Activated naive CD8-positive, alpha-beta T cell (primary cell): ENCODE measurements around the gene C3orf62.

Experiments used
- H3K27ac Mint-ChIP-seq: one replicate; pipeline ENCODE4 v1.8.0; 2021; ENCODE audit warnings: mixed read lengths
- H3K27me3 Mint-ChIP-seq: one replicate; pipeline ENCODE4 v1.8.0; 2021; ENCODE audit warnings: mixed read lengths
- H3K36me3 Mint-ChIP-seq: one replicate; pipeline ENCODE4 v1.8.0; 2021; ENCODE audit warnings: mixed read lengths
- H3K4me1 Mint-ChIP-seq: one replicate; pipeline ENCODE4 v1.8.0; 2021; ENCODE audit warnings: low read depth, mixed read lengths
- H3K4me3 Mint-ChIP-seq: one replicate; pipeline ENCODE4 v1.8.0; 2021; ENCODE audit warnings: mild to moderate bottlenecking, mixed read lengths
- H3K9me3 Mint-ChIP-seq: one replicate; pipeline ENCODE4 v1.8.0; 2021; ENCODE audit warnings: low read depth, mixed read lengths

Gene C3orf62

DNA sequence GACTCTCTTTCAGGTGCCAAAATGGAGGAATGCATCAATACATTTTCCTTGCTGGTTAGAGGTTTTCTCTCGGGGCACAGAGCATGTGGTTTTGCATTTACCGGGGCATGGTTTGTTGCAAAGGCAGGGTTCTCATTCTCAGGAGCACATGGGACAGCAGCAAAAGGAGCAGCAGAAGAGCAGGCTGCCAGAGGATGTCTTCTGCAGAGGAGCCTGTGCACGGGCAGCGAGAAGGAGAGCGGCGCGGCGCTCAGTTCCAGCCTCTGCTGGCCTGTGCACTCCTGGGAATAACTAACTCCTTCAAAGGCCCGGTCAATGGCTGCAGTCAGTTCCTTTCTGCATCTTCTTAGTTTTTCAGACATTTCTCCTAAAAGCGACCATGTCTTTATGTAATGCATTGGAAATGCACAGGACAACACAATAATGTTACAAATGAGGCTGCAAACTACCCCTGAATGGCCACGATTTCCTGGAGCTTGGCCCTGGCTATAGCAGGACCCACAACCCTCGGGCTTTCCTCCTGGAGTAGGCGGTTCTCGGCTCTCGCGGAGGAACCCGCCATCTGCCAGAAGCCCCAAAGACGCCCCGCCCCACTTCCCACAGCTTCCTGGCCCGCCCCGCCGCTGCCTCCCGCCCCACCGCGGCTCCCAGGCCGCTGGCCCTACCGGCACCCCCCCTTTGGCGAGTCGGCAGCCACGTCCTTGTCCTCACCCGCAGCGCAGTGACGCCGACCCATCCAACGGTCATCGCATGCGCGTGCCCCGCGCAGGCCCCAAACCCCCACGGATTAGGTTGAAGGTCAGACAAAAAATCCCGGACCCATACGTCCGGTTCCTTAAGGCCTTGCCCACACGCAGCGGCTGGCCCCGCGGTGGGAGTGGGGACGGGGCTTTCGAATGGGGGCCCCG lies at the start of gene C3orf62:
C3orf62 (minus strand) TSS at position 758 of the 908 bp plus-strand sequence; CDS start at position 398, 360 bp downstream.
- Mint-ChIP-seq H3K27me3 (no peaks in the 10 kb centered on the region), H3K36me3 (peaks cover 3% of the 10 kb centered on the region), H3K27ac (peak within 1 kb of the TSS; percentile 86), H3K9me3 (no peaks in the 10 kb centered on the region), H3K4me3 (peak within 1 kb of the TSS; percentile 80), H3K4me1 (peaks cover 31% of the 10 kb centered on the region)

GRCh38 chr3:49324768-49325167 lies 47.7 kb upstream of the C3orf62 start:
- no peaks in the 10 kb centered on the region for H3K9me3 Mint-ChIP-seq
- no peaks in the 10 kb centered on the region for H3K27me3 Mint-ChIP-seq
- H3K36me3 Mint-ChIP-seq, result peaks cover 8% of the 10 kb centered on the region
- H3K4me1 Mint-ChIP-seq, result peaks cover 14% of the 10 kb centered on the region
- H3K27ac Mint-ChIP-seq, result no peak overlapping the region
- no peak overlapping the region for H3K4me3 Mint-ChIP-seq

DNA sequence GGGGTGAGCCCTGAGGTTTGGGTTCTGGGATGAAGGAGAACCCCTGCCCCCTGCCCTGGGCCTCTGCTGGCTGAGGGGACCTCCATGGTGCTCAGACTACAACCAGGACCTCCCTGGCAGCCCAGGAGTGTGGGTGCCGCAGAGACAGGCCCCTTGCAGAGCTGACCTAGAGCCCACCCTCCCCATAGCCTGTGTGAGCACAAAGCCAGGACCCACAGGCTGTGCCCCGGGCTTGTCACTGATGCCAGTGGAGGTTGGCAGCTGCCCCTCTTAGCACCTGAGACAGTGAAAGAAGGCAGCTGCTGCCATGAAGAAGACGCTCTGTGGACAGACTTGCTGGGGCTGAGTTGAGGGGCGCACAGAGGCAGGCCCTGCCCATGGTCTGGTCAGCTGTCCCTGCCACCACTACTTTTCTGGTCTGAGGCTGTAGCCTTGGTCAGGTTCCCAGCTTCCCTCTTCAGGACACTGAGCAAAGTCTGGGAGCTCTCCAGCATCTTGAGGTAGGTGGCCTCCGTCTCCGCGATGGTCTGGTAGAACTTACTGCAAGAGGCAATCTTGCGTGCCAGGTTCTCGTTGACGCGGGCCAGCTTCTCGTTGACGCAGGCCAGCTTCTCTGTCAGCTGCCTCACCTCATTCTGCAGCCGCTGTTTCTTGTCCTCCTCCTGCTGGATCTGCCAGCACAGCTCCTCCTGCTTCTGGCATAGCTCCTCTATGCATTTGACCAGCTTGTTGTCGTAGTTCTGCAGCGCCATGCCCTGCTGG lies 39.8 kb upstream of the C3orf62 start:
- H3K4me1 Mint-ChIP-seq, result peaks cover 7% of the 10 kb centered on the region
- no peak overlapping the region for H3K4me3 Mint-ChIP-seq
- no peaks in the 10 kb centered on the region for H3K27me3 Mint-ChIP-seq
- H3K36me3 Mint-ChIP-seq, result peaks cover 3% of the 10 kb centered on the region
- no peak overlapping the region for H3K27ac Mint-ChIP-seq
- H3K9me3 Mint-ChIP-seq, result no peaks in the 10 kb centered on the region

DNA sequence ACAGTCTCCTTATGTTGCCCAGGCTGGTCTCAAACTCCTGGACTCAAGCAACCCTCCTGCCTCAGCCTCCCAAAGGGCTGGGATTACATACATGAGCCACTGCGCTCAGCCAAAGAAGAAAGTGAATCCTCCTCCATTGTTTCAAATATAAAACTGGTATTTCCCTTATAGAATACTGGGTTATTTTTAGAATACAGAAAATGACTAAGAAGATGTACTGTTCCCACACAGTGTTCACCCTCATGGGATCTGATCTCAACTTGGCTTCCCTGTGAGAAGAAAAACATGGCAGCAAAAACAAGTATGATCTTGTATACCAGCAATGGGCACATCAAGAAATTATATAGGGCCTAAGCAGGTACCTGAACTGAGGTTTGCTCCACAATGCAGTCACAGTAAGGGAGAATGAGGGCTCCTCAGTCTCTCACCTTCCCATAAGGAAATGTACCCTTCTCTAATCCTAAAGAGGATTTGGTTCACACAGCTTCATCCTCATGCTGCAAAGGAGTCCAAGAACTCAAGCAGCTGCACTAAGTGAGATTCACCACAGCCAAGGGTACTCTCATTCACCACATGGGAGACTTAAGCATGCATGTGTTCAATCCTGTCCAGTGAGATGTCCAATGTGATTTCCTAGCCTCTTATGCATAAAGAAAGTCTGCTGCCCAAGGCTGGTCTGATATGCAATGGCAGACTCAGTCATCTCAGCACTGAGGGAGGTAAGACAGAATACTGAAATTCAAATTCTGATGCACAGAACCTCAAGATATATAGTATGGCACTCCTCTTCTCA lies 37.1 kb upstream of the C3orf62 start:
- Mint-ChIP-seq H3K4me1 (peaks cover 7% of the 10 kb centered on the region), H3K9me3 (no peaks in the 10 kb centered on the region), H3K36me3 (peaks cover 3% of the 10 kb centered on the region), H3K27ac (peak overlapping the region; percentile 61), H3K27me3 (no peaks in the 10 kb centered on the region), H3K4me3 (no peak overlapping the region)

- Mint-ChIP-seq H3K4me1 (peaks cover 9% of the 10 kb centered on the region), H3K27ac (peak overlapping the region; percentile 43)
These were observed 34.3 kb upstream of the C3orf62 start for GRCh38 chr3:49311283-49311682.

GRCh38 chr3:49310677-49311076 lies 33.6 kb upstream of the C3orf62 start:
- Mint-ChIP-seq H3K4me1 (peaks cover 9% of the 10 kb centered on the region), H3K36me3 (no peaks in the 10 kb centered on the region), H3K27me3 (no peaks in the 10 kb centered on the region), H3K27ac (no peak overlapping the region), H3K4me3 (no peak overlapping the region), H3K9me3 (no peaks in the 10 kb centered on the region)

More at GRCh38 chr3:49311283-49311682, 34.3 kb upstream of the C3orf62 start:
- Mint-ChIP-seq H3K4me3 (no peak overlapping the region), H3K27me3 (no peaks in the 10 kb centered on the region), H3K36me3 (no peaks in the 10 kb centered on the region), H3K9me3 (no peaks in the 10 kb centered on the region)

DNA sequence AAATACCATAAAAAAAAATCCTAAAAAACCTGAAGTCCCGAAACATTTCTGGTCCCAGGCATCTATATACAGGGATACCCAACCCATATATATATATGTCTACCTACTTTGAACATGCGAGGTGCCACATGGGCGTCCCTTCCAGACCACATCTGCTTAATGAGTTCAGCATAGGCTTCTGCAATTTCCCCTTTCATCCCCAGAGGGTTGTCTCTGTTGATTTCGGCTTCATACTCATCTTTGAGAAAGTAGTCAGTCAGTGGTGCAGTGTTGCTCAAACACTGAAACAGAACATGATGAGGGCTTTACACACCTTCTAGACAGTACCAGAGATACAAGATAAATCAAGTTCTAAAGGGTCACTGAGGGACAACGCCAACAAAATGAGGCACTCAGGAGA lies 28.6 kb upstream of the C3orf62 start:
- no peaks in the 10 kb centered on the region for H3K36me3 Mint-ChIP-seq

GRCh38 chr3:49302613-49303012 lies 25.6 kb upstream of the C3orf62 start:
- Mint-ChIP-seq H3K27ac (peak overlapping the region; percentile 34), H3K4me1 (no peaks in the 10 kb centered on the region), H3K9me3 (no peaks in the 10 kb centered on the region), H3K4me3 (no peak overlapping the region), H3K36me3 (no peaks in the 10 kb centered on the region), H3K27me3 (no peaks in the 10 kb centered on the region)

More for the DNA sequence above, 28.6 kb upstream of the C3orf62 start:
- no peaks in the 10 kb centered on the region for H3K27me3 Mint-ChIP-seq
- H3K9me3 Mint-ChIP-seq, result no peaks in the 10 kb centered on the region
- H3K4me3 Mint-ChIP-seq, result no peak overlapping the region
- H3K27ac Mint-ChIP-seq, result no peak overlapping the region
- H3K4me1 Mint-ChIP-seq, result peaks cover 2% of the 10 kb centered on the region

DNA sequence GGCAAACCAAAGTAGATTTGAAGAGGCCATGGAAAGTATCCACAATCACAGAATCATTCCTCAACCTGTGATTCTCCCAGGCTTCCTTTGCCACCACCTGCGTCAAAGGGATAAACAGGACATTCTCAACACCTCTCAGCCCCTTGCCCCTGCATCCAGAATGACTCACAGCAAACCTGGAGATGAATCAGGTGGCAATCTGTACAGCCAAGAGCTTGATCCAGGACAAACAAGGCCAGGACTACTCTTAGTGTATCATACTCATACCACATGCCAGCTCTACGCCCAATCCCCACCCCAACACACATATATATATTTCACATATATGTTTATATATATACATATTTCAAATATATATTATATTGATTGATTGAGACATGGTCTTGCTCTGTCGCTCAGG lies 23.6 kb upstream of the C3orf62 start:
- no peaks in the 10 kb centered on the region for H3K4me1 Mint-ChIP-seq
- H3K4me3 Mint-ChIP-seq, result no peak overlapping the region
- H3K36me3 Mint-ChIP-seq, result peaks cover 3% of the 10 kb centered on the region
- peak overlapping the region; percentile 59 for H3K27ac Mint-ChIP-seq
- H3K9me3 Mint-ChIP-seq, result no peaks in the 10 kb centered on the region
- H3K27me3 Mint-ChIP-seq, result no peaks in the 10 kb centered on the region

- H3K4me3 Mint-ChIP-seq, result no peak overlapping the region
- no peaks in the 10 kb centered on the region for H3K27me3 Mint-ChIP-seq
- H3K36me3 Mint-ChIP-seq, result peaks cover 10% of the 10 kb centered on the region
- H3K27ac Mint-ChIP-seq, result no peak overlapping the region
- H3K9me3 Mint-ChIP-seq, result no peaks in the 10 kb centered on the region
- H3K4me1 Mint-ChIP-seq, result no peaks in the 10 kb centered on the region
These were observed 21.5 kb upstream of the C3orf62 start for GRCh38 chr3:49298511-49298910.

- no peaks in the 10 kb centered on the region for H3K4me1 Mint-ChIP-seq
- no peaks in the 10 kb centered on the region for H3K27me3 Mint-ChIP-seq
- no peaks in the 10 kb centered on the region for H3K9me3 Mint-ChIP-seq
- peaks cover 10% of the 10 kb centered on the region for H3K36me3 Mint-ChIP-seq
- H3K4me3 Mint-ChIP-seq, result no peak overlapping the region
- peak overlapping the region; percentile 47 for H3K27ac Mint-ChIP-seq
These were observed 19.9 kb upstream of the C3orf62 start for GRCh38 chr3:49296781-49297411.

GRCh38 chr3:49295489-49296058 lies 18.5 kb upstream of the C3orf62 start:
- Mint-ChIP-seq H3K4me3 (no peak overlapping the region), H3K9me3 (no peaks in the 10 kb centered on the region), H3K27me3 (no peaks in the 10 kb centered on the region), H3K27ac (no peak overlapping the region), H3K36me3 (peaks cover 10% of the 10 kb centered on the region), H3K4me1 (no peaks in the 10 kb centered on the region)

- Mint-ChIP-seq H3K36me3 (peaks cover 10% of the 10 kb centered on the region), H3K4me3 (no peak overlapping the region), H3K4me1 (no peaks in the 10 kb centered on the region), H3K27me3 (no peaks in the 10 kb centered on the region), H3K9me3 (no peaks in the 10 kb centered on the region), H3K27ac (no peak overlapping the region)
These were observed 17.3 kb upstream of the C3orf62 start for GRCh38 chr3:49294343-49294742.

DNA sequence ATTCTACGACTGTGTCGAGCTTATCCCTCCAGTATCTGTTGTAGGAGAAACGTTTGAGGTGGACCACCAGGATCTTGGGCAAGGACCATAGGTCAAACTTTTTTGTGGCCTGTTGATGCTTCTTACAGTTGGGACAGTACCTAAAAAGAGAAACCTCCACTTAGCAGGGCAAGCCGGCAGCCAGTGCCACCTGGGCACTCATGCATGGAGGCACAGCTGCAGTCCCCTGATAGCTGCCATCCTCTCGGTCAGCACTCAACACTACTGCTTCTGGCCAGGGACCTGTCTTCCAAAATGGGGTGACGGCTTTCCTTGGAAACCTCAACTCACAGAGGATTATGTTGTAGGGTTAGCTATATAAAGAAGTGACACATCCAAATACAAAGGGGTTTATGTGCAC lies 7.0 kb upstream of the C3orf62 start:
- H3K9me3 Mint-ChIP-seq, result no peaks in the 10 kb centered on the region
- H3K27me3 Mint-ChIP-seq, result no peaks in the 10 kb centered on the region
- no peak overlapping the region for H3K4me3 Mint-ChIP-seq
- H3K4me1 Mint-ChIP-seq, result no peaks in the 10 kb centered on the region
- no peak overlapping the region for H3K27ac Mint-ChIP-seq
- peaks cover 8% of the 10 kb centered on the region for H3K36me3 Mint-ChIP-seq
